Measurements from ENCODE around the gene GAB2.
"Not testable (repeated sequence)": the region's sequence is repeated elsewhere in the genome, so short reads cannot be mapped to it uniquely, and the experiment has no call there.

The GAB2 gene

GRCh38 chr11:78237293-78238046, 180.2 kb downstream of the GAB2 start:
- no peak for DNase-seq

DNA sequence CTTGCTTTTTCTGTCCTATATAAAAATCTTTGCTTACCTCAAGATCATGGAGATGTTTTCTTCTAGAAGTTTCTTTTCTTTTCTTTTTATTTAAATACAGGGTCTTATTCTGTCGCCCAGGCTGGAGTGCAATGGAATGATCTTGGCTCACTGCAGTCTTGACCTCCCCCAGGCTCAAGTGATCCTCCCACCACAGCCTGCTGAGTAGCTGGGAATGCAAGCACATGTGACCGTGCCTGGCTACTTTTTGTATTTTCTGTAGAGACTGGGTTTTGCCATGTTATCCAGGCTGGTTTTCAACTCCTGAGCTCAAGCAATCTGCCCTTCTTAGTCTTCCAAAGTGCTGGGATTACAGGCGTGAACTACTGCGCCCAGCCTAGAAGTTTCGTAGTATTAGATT, 183.6 kb downstream of the GAB2 start:
- no peak for DNase-seq

DNA sequence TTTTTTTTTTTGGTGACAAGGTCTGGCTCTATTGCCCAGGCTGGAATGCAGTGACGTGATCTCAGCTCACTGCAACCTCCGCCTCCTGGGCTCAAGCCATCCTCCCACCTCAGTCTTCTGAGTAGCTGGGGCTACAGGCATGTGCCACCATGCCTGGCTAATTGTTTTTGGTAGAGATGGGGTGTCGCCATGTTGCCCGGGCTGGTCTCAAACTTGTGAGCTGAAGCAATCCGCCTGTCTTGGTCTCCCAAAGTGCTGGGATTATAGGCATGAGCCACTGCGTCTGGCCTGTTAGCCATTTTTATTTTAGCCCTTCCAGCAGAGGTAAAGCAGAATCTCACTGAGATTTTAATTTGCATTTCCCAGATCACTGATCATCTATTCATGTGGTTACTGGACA, 184.6 kb downstream of the GAB2 start:
- not testable (repeated sequence) for DNase-seq

- DNase-seq, result no peak
Measured at GRCh38 chr11:78231962-78232501, 185.6 kb downstream of the GAB2 start.

GRCh38 chr11:78230161-78230877, 187.3 kb downstream of the GAB2 start:
- DNase-seq, result no peak

- DNase-seq, result no peak
Measured at GRCh38 chr11:78229106-78229505, 188.5 kb downstream of the GAB2 start.

- DNase-seq, result no peak
Measured at GRCh38 chr11:78228467-78228866, 189.2 kb downstream of the GAB2 start.

- DNase-seq, result no peak
Measured at GRCh38 chr11:78227921-78228320, 189.7 kb downstream of the GAB2 start.

GRCh38 chr11:78226684-78227680, 190.6 kb downstream of the GAB2 start:
- DNase-seq, result no peak

- no peak for DNase-seq
Measured at GRCh38 chr11:78224906-78225420, 192.7 kb downstream of the GAB2 start.

DNA sequence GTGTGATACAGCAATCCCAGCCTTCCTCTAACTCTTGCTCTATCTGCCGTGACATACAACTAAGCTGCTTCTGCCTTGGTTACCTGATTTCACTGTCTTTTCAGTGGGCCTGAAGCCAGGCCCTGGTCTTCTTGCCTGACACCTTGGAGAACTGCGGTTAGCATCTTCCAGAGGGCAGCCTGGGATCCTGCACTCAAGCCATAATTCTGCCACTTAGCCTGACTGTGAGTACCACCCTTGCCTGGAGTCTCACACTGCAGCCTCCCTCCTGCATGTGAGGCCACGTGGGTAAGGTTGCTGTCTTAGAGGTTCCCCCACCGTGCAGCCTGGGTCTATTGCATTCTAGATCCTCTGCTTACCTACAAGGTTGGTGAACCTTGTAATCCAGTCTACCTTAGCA, 193.1 kb downstream of the GAB2 start:
- DNase-seq, result no peak

- DNase-seq, result no peak
Measured at GRCh38 chr11:78223320-78223954, 194.2 kb downstream of the GAB2 start.

- DNase-seq, result not testable (repeated sequence)
Measured at GRCh38 chr11:78222726-78223125, 194.9 kb downstream of the GAB2 start.

DNA sequence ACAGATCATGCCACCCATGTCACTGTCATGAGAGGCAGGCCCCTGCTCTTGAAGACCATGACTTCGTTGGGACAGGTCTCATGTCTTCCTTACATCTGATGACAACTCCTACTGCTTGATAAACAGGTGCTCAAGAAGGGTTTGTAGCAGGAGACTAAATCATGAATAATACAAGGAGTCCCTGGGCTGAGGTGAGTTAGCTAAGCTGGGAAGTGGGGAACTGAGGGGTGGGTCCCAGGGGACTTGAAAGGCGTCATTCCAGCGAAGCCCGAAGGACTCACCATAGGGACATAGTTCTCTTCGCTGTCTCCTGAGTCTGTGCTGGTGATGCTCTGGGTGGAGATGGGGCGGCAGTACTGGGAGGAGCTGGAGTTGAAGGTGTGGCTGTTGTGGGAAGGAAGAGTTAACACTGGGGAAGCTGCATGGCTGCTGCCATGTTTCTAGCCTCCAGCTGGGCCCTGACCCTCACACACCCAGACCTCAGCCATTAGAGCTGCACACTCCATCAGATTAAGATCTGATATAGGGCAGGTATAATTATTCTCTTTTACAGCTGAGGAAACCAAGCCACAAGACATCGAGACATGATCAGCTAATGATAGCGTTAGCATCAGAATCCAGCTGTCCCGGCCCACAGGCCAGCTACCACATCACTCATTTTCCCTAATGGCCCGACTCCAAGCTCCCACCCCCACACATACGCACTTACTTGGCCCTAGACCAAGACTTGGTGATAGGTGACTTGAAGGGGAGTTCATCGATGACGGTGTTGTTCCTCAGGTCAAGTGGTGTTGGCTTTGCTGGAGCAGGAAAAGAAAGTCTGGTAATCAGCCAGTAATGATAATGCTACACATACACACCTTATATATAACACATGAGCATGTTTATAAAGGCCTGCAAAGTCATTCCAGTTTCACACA, 196.0 kb downstream of the GAB2 start:
- no peak for DNase-seq

- no peak for DNase-seq
Measured at GRCh38 chr11:78220218-78221157, 197.1 kb downstream of the GAB2 start.

DNA sequence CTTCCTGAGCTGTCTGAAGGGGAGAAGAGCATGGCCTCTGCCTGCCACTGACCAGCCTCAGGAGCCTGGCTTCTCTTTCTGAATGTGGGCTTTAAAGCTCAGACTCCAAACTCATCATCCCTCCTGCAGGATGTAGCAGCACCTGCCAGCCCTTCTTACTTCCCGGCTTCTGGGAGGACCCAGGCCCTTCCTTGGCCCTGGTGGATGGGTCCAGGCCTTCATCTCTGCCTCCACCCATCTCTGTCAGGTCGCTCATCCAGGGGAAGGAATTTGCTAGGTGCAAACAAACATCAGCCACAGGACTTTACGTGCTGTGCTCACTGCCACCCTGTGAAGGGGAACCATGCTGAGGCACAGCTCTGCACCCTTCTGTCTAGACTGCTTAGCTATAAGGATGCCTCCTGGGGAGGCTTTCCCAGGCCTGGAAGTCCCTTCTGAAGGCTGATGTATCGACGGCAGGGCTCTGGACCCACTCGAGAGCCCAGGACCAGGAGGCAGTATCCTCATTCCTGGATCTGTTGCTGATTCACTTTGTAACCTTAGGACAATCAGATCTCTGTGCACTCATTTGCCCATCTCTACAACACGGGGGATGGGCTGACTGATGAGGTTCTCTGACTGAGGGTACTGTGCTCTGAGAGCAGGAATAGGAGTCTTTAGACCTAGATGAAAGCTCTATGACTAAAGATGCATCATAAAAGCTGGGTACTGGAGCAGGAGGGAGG, 198.0 kb downstream of the GAB2 start:
- DNase-seq, result no peak

- no peak for DNase-seq
Measured at GRCh38 chr11:78218707-78219492, 198.7 kb downstream of the GAB2 start.
